ENCODE data around the gene ACP6.

DNA sequence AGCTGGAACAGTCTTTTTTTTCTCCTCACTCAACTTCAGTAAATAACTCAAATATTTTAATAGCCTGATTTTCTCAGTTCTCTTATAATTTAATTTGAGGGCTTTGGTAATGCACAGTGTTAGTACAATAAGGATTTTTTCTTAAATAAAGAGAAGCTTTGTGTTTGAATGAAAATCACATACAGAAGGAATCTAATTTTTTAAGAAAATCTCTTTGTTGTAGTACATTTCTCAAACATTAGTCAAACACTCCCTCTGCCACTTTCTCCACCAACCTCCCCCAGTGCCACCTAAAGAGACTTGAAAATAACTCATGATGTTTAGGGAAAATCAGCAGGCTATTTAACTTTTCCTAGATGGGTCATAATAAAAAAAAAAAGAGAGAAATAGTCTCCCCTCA, 42.3 kb upstream of the ACP6 start:
- TF ChIP-seq, protein P1, sequence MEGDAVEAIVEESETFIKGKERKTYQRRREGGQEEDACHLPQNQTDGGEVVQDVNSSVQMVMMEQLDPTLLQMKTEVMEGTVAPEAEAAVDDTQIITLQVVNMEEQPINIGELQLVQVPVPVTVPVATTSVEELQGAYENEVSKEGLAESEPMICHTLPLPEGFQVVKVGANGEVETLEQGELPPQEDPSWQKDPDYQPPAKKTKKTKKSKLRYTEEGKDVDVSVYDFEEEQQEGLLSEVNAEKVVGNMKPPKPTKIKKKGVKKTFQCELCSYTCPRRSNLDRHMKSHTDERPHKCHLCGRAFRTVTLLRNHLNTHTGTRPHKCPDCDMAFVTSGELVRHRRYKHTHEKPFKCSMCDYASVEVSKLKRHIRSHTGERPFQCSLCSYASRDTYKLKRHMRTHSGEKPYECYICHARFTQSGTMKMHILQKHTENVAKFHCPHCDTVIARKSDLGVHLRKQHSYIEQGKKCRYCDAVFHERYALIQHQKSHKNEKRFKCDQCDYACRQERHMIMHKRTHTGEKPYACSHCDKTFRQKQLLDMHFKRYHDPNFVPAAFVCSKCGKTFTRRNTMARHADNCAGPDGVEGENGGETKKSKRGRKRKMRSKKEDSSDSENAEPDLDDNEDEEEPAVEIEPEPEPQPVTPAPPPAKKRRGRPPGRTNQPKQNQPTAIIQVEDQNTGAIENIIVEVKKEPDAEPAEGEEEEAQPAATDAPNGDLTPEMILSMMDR (IDR thresholded peaks at IDR 0.05; ENCODE audit: low read length) = no peak
- no peak for TF ChIP-seq EZH2 (IDR thresholded peaks at IDR 0.05; ENCODE audit: borderline replicate concordance, low read length)

Measured in OCI-LY1 (cell line).